HepG2 (cell line): ENCODE data around the gene DLX6. TPM values are rescaled to one million over a fixed set of nuclear protein-coding genes. Genes with fewer than 3 reads are reported as not detected.

Source experiments
- ATF1 ChIP-seq: IDR thresholded peaks from 2 replicates; pipeline ENCODE4 v1.6.1; 2016; ENCODE audit warnings: mild to moderate bottlenecking, control low read depth
- ATF2 ChIP-seq: sonication (generic); formaldehyde crosslinking; IDR thresholded peaks from 2 replicates; pipeline ENCODE4 v1.4.0; 2020; ENCODE audit warnings: missing genetic modification reagents
- HDAC1 ChIP-seq: sonication (generic); formaldehyde crosslinking; IDR thresholded peaks from 2 replicates; pipeline ENCODE4 v1.5.1; 2020; ENCODE audit warnings: mild to moderate bottlenecking, missing genetic modification reagents
- KLF16 ChIP-seq, 2 experiments: sonication (generic) in 1 of 2; formaldehyde crosslinking in 1 of 2; IDR thresholded peaks; 2 replicates each; pipeline versions ENCODE4 v1.6.1 to v1.8.0; 2016 to 2023; ENCODE audit warnings: missing genetic modification reagents in 2 of 2, missing compliant biosample characterization in 1 of 2
- RXRB ChIP-seq: IDR thresholded peaks from 2 replicates; pipeline ENCODE4 v1.6.1; 2016; ENCODE audit warnings: borderline replicate concordance, missing genetic modification reagents, missing compliant biosample characterization
- STAT5B ChIP-seq: sonication (generic); formaldehyde crosslinking; IDR thresholded peaks from 2 replicates; pipeline ENCODE4 v1.4.0; 2020; ENCODE audit warnings: missing genetic modification reagents
- TFAP4 ChIP-seq: sonication (generic); IDR thresholded peaks from 2 replicates; pipeline ENCODE4 v1.6.1; 2016; ENCODE audit warnings: low read depth, borderline replicate concordance
- TRIM24 ChIP-seq: sonication (generic); formaldehyde crosslinking; IDR thresholded peaks from 2 replicates; pipeline ENCODE4 v1.8.0; 2022; ENCODE audit warnings: mild to moderate bottlenecking, missing genetic modification reagents
- ZGPAT ChIP-seq: IDR thresholded peaks from 2 replicates; pipeline ENCODE4 v1.6.1; 2016; ENCODE audit warnings: mild to moderate bottlenecking
- ZNF556 ChIP-seq: sonication (generic); formaldehyde crosslinking; IDR thresholded peaks from 2 replicates; pipeline ENCODE4 v1.4.0; 2020; ENCODE audit warnings: mild to moderate bottlenecking, missing genetic modification reagents, borderline replicate concordance
- ZNF564 ChIP-seq: sonication (generic); formaldehyde crosslinking; IDR thresholded peaks from 2 replicates; pipeline ENCODE4 v1.8.1; 2023; ENCODE audit warnings: mild to moderate bottlenecking, missing genetic modification reagents
- ZNF609 ChIP-seq: sonication (generic); formaldehyde crosslinking; IDR thresholded peaks from 2 replicates; pipeline ENCODE4 v1.4.0; 2020; ENCODE audit warnings: mild to moderate bottlenecking, missing genetic modification reagents, borderline replicate concordance
- ZNF687 ChIP-seq: sonication (generic); formaldehyde crosslinking; IDR thresholded peaks from 2 replicates; pipeline ENCODE4 v1.5.1; 2020; ENCODE audit warnings: mild to moderate bottlenecking, missing genetic modification reagents, moderate library complexity
- ZNF713 ChIP-seq: sonication (generic); formaldehyde crosslinking; IDR thresholded peaks from 2 replicates; pipeline ENCODE4 v1.4.0; 2020; ENCODE audit warnings: mild to moderate bottlenecking, missing genetic modification reagents
- ZNF768 ChIP-seq: sonication (generic); formaldehyde crosslinking; IDR thresholded peaks from 2 replicates; pipeline ENCODE4 v1.4.0; 2020; ENCODE audit warnings: missing genetic modification reagents
- polyA plus RNA-seq, 8 experiments: library from polyadenylated mRNA; depleted of rRNA in 3 of 8; stranded (reverse) in 7 of 8; unstranded in 1 of 8; fragments of >200 nt; fragmentation: Illumina TruSeq in 4 of 8; extraction: Trizol in 4 of 8; gene quantifications; 2 replicates each; pipeline versions ENCODE4 v1.2.1 to v1.2.3, GENCODE V29; 2011 to 2016; ENCODE audit warnings: low read depth in 4 of 8, missing spikeins in 1 of 8, mixed read lengths in 1 of 8; ENCODE audit not compliant: insufficient read depth in 1 of 8
- total RNA-seq, 5 experiments: library from RNA; depleted of rRNA; stranded (reverse); fragments of >200 nt; fragmentation: Illumina TruSeq; extraction: Trizol; gene quantifications; 2 replicates each; pipeline ENCODE4 v1.2.3, GENCODE V29; 2016; ENCODE audit warnings: low read depth in 1 of 5

DLX6 gene
- total and polyA plus RNA-seq, 2 of the 13 experiments (the other 11 are each of a cell fraction or from before 2014, with no cell fraction given): 3.5 to 5.5 TPM

- no peak for TF ChIP-seq ZNF609 (CRISPR knock-in tag)
- peak; percentile 45; the same call in 1 of the 2 replicates for TF ChIP-seq ZNF564
- no peak for TF ChIP-seq ZNF713 (CRISPR knock-in tag)
- no peak for TF ChIP-seq KLF16 (CRISPR knock-in tag; IDR thresholded peaks at IDR 0.05)
- no peak for TF ChIP-seq TFAP4
- 0 out of 2 replicates have a peak, but pooled peaks have one; percentile 46 for TF ChIP-seq STAT5B (CRISPR knock-in tag)
- no peak for TF ChIP-seq TRIM24 (CRISPR knock-in tag)
- peak; percentile 88 for TF ChIP-seq ZNF687 (CRISPR knock-in tag)
- peak; percentile 83 for TF ChIP-seq ATF1
- peak; percentile 51 for TF ChIP-seq RXRB (CRISPR knock-in tag)
- TF ChIP-seq ZGPAT (CRISPR knock-in tag): peak; percentile 62; the same call in 1 of the 2 replicates
- peak; percentile 56; the same call in 1 of the 2 replicates for TF ChIP-seq ZNF556
- TF ChIP-seq HDAC1 (CRISPR knock-in tag): peak; percentile 87
- peak; percentile 75; the same call in 1 of the 2 replicates for TF ChIP-seq ZNF768
- 0 out of 2 replicates have a peak, but pooled peaks have one; percentile 52 for TF ChIP-seq ATF2
These were observed at the start of gene DLX6 (continued) for GRCh38 chr7:97005183-97006054.
